Stomach smooth muscle (tissue), 2 donors: Measurements from ENCODE around the gene ATF4.
A peak's percentile ranks its signal among the peaks of the same experiment; 100 is the strongest.

Source experiments
- H3K27ac ChIP-seq: one replicate; pipeline ENCODE4 v1.7.0; 2013; ENCODE audit warnings: mild to moderate bottlenecking, low read length, inconsistent platforms
- H3K27me3 ChIP-seq, 2 donors: one replicate each; pipeline ENCODE4 v1.7.0; 2013; ENCODE audit warnings: low read length in 2 of 2; ENCODE audit not compliant: insufficient read depth in 2 of 2, control insufficient read depth in 1 of 2
- H3K36me3 ChIP-seq, 2 donors: one replicate each; pipeline ENCODE4 v1.7.0; 2013; ENCODE audit warnings: low read length in 2 of 2; ENCODE audit not compliant: control insufficient read depth in 2 of 2, insufficient read depth in 2 of 2
- H3K4me1 ChIP-seq: one replicate; pipeline ENCODE4 v1.7.0; 2013; ENCODE audit warnings: low read length; ENCODE audit not compliant: control insufficient read depth, insufficient read depth
- H3K4me3 ChIP-seq, 2 donors: one replicate each; pipeline ENCODE4 v1.7.0; 2013; ENCODE audit warnings: low read length in 2 of 2
- H3K9ac ChIP-seq, 2 donors: one replicate each; pipeline ENCODE4 v1.7.0; 2013; ENCODE audit warnings: low read length in 2 of 2, mild to moderate bottlenecking in 1 of 2
- H3K9me3 ChIP-seq, 2 donors: one replicate each; pipeline ENCODE4 v1.7.0; 2013; ENCODE audit warnings: low read length in 2 of 2; ENCODE audit not compliant: control insufficient read depth in 2 of 2
- donor health status: healthy.
- donor health status: Pancreatic carcinoma.

ATF4 gene

GRCh38 chr22:39545386-39546365 is 25.3 kb downstream of the ATF4 start:
- H3K9ac ChIP-seq: no peak overlapping the region
- peaks cover 7 to 17% of the 10 kb centered on the region in 2 donors for H3K27me3 ChIP-seq
- H3K4me1 ChIP-seq: peaks cover 11% of the 10 kb centered on the region
- no peaks in the 10 kb centered on the region for H3K36me3 ChIP-seq
- H3K4me3 ChIP-seq: no peak overlapping the region
- no peaks in the 10 kb centered on the region for H3K9me3 ChIP-seq
- no peak overlapping the region for H3K27ac ChIP-seq

GRCh38 chr22:39546889-39547586 is 26.7 kb downstream of the ATF4 start:
- no peak overlapping the region for H3K4me3 ChIP-seq
- H3K4me1 ChIP-seq: peaks cover 11% of the 10 kb centered on the region
- no peak overlapping the region for H3K9ac ChIP-seq
- H3K27ac ChIP-seq: no peak overlapping the region
- peaks cover 7 to 20% of the 10 kb centered on the region in 2 donors for H3K27me3 ChIP-seq
- H3K36me3 ChIP-seq: no peaks in the 10 kb centered on the region
- H3K9me3 ChIP-seq: no peaks in the 10 kb centered on the region

GRCh38 chr22:39547587-39547947 is 27.2 kb downstream of the ATF4 start:
- Histone ChIP-seq H3K27me3 (peaks cover 7 to 21% of the 10 kb centered on the region in 2 donors), H3K9ac (no peak overlapping the region), H3K27ac (no peak overlapping the region), H3K4me1 (peaks cover 11% of the 10 kb centered on the region), H3K9me3 (no peaks in the 10 kb centered on the region), H3K4me3 (no peak overlapping the region), H3K36me3 (no peaks in the 10 kb centered on the region)

- Histone ChIP-seq H3K9me3 (no peaks in the 10 kb centered on the region), H3K4me1 (peaks cover 9% of the 10 kb centered on the region), H3K9ac (no peak overlapping the region), H3K27ac (no peak overlapping the region), H3K36me3 (no peaks in the 10 kb centered on the region), H3K4me3 (no peak overlapping the region), H3K27me3 (peaks cover 29 to 31% of the 10 kb centered on the region in 2 donors)
Measured at GRCh38 chr22:39553429-39553828, 33.1 kb downstream of the ATF4 start.

GRCh38 chr22:39554151-39554550 is 33.8 kb downstream of the ATF4 start:
- Histone ChIP-seq H3K36me3 (no peaks in the 10 kb centered on the region), H3K27ac (no peak overlapping the region), H3K4me3 (no peak overlapping the region), H3K4me1 (peaks cover 10% of the 10 kb centered on the region), H3K27me3 (peaks cover 36 to 38% of the 10 kb centered on the region in 2 donors), H3K9me3 (no peaks in the 10 kb centered on the region), H3K9ac (no peak overlapping the region)

- no peak overlapping the region for H3K9ac ChIP-seq
- H3K36me3 ChIP-seq: no peaks in the 10 kb centered on the region
- peaks cover 46 to 51% of the 10 kb centered on the region in 2 donors for H3K27me3 ChIP-seq
- peaks cover 10% of the 10 kb centered on the region for H3K4me1 ChIP-seq
- peak overlapping the region in 1 of 2 donors; percentile 49 for H3K4me3 ChIP-seq
- H3K27ac ChIP-seq: no peak overlapping the region
- H3K9me3 ChIP-seq: no peaks in the 10 kb centered on the region
Measured at GRCh38 chr22:39556970-39557841, 36.8 kb downstream of the ATF4 start.

GRCh38 chr22:39558254-39558727 is 37.9 kb downstream of the ATF4 start:
- peaks cover 10% of the 10 kb centered on the region for H3K4me1 ChIP-seq
- H3K4me3 ChIP-seq: peak overlapping the region in 1 of 2 donors; percentile 22
- H3K27me3 ChIP-seq: peaks cover 41 to 57% of the 10 kb centered on the region in 2 donors
- H3K36me3 ChIP-seq: no peaks in the 10 kb centered on the region
- no peaks in the 10 kb centered on the region for H3K9me3 ChIP-seq
- H3K27ac ChIP-seq: no peak overlapping the region
- H3K9ac ChIP-seq: no peak overlapping the region

GRCh38 chr22:39558950-39559349 is 38.6 kb downstream of the ATF4 start:
- Histone ChIP-seq H3K4me3 (no peak overlapping the region), H3K27ac (no peak overlapping the region), H3K4me1 (peaks cover 10% of the 10 kb centered on the region), H3K9me3 (no peaks in the 10 kb centered on the region), H3K9ac (no peak overlapping the region), H3K36me3 (no peaks in the 10 kb centered on the region), H3K27me3 (peaks cover 45 to 62% of the 10 kb centered on the region in 2 donors)

- Histone ChIP-seq H3K36me3 (no peaks in the 10 kb centered on the region), H3K9me3 (no peaks in the 10 kb centered on the region), H3K4me3 (no peak overlapping the region), H3K27me3 (peaks cover 45 to 63% of the 10 kb centered on the region in 2 donors), H3K27ac (no peak overlapping the region), H3K9ac (no peak overlapping the region), H3K4me1 (peaks cover 10% of the 10 kb centered on the region)
Measured at GRCh38 chr22:39559456-39560105, 39.2 kb downstream of the ATF4 start.

GRCh38 chr22:39560127-39560526 is 39.8 kb downstream of the ATF4 start:
- Histone ChIP-seq H3K4me1 (peaks cover 10% of the 10 kb centered on the region), H3K36me3 (no peaks in the 10 kb centered on the region), H3K9me3 (no peaks in the 10 kb centered on the region), H3K27me3 (peaks cover 45 to 64% of the 10 kb centered on the region in 2 donors), H3K9ac (no peak overlapping the region), H3K4me3 (no peak overlapping the region), H3K27ac (no peak overlapping the region)
